ENCODE measurements around the gene OGFOD2.

DNA sequence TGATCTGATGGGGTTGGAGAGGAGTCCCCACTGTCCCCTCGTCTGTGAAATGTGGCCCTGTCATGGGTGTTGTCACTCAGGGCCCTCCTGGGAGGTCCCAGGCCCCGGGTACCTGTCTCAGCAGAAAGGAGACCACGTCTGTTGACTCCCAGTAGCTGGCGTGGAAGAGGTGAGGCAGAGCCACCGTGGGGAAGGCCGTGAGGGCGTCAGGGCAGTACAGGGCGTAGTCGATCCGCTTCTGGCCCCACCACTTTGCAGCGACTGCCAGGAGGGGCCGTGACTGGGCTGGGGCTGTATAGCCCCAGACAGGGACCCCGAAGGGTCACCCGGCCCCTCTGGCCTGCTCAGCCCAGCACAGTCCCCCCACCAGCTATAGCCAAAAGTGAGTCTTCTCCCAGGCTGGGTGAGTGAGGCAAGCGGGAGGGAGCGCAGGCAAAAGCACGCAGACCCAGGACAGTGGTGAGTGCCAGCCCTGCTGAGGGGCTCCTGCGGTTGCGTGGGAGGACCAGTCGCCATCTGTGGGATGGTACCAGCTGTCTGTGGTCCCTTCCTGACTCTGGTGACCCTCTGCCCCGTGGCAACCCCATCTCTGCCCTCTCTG is 13.7 kb downstream of the OGFOD2 start:
- TF ChIP-seq, protein P1, sequence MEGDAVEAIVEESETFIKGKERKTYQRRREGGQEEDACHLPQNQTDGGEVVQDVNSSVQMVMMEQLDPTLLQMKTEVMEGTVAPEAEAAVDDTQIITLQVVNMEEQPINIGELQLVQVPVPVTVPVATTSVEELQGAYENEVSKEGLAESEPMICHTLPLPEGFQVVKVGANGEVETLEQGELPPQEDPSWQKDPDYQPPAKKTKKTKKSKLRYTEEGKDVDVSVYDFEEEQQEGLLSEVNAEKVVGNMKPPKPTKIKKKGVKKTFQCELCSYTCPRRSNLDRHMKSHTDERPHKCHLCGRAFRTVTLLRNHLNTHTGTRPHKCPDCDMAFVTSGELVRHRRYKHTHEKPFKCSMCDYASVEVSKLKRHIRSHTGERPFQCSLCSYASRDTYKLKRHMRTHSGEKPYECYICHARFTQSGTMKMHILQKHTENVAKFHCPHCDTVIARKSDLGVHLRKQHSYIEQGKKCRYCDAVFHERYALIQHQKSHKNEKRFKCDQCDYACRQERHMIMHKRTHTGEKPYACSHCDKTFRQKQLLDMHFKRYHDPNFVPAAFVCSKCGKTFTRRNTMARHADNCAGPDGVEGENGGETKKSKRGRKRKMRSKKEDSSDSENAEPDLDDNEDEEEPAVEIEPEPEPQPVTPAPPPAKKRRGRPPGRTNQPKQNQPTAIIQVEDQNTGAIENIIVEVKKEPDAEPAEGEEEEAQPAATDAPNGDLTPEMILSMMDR (IDR thresholded peaks at IDR 0.05), result no peak
- no peak for TF ChIP-seq POLR2A (IDR thresholded peaks at IDR 0.05)
